ENCODE results near the gene ILK. TPM values are rescaled to one million over a fixed set of nuclear protein-coding genes. Genes with fewer than 3 reads are reported as not detected.

The ILK gene
- total and polyA plus RNA-seq, 10 of the 15 experiments (the other 5 are each of a cell fraction or from before 2014, with no cell fraction given), result 51.8 to 163 (median 92.0) TPM

GRCh38 chr11:6606471-6607189 lies 3.1 kb downstream of the ILK start (continued):
- no peak for TF ChIP-seq CHD2 (IDR thresholded peaks at IDR 0.05; ENCODE audit: borderline replicate concordance, low read depth, low read length)
- TF ChIP-seq MYB (IDR thresholded peaks at IDR 0.05; ENCODE audit: borderline replicate concordance, low read depth, low read length), result no peak
- no peak for TF ChIP-seq FOXK2 (IDR thresholded peaks at IDR 0.05)
- no peak for TF ChIP-seq ZNF24 (IDR thresholded peaks at IDR 0.05)
- no peak for TF ChIP-seq MTA2 (IDR thresholded peaks at IDR 0.05; ENCODE audit: low read depth)
- TF ChIP-seq NFXL1 (IDR thresholded peaks at IDR 0.05; ENCODE audit: borderline replicate concordance), result no peak
- no peak for TF ChIP-seq JUNB (IDR thresholded peaks at IDR 0.05)
- no peak for TF ChIP-seq SREBF1 (IDR thresholded peaks at IDR 0.05; ENCODE audit: low read length)
- no peak for TF ChIP-seq HDAC6 (IDR thresholded peaks at IDR 0.05; ENCODE audit: unreplicated experiment)
- no peak for TF ChIP-seq NR2C2 (IDR thresholded peaks at IDR 0.05; ENCODE audit: borderline replicate concordance, control insufficient read depth, insufficient read length, low read depth)
- TF ChIP-seq SMARCA5 (IDR thresholded peaks at IDR 0.05), result no peak
- no peak for TF ChIP-seq RBBP5 (conservative IDR thresholded peaks at IDR 0.05)
- no peak for TF ChIP-seq SUPT20H (IDR thresholded peaks at IDR 0.05; ENCODE audit: borderline replicate concordance, control insufficient read depth, low read depth, low read length)
- TF ChIP-seq PKNOX1 (IDR thresholded peaks at IDR 0.05), result no peak
- TF ChIP-seq YBX1 (IDR thresholded peaks at IDR 0.05), result no peak
- TF ChIP-seq NR2C1 (IDR thresholded peaks at IDR 0.05), result no peak
- TF ChIP-seq TARDBP (IDR thresholded peaks at IDR 0.05; ENCODE audit: borderline replicate concordance), result no peak
- TF ChIP-seq, protein P1, sequence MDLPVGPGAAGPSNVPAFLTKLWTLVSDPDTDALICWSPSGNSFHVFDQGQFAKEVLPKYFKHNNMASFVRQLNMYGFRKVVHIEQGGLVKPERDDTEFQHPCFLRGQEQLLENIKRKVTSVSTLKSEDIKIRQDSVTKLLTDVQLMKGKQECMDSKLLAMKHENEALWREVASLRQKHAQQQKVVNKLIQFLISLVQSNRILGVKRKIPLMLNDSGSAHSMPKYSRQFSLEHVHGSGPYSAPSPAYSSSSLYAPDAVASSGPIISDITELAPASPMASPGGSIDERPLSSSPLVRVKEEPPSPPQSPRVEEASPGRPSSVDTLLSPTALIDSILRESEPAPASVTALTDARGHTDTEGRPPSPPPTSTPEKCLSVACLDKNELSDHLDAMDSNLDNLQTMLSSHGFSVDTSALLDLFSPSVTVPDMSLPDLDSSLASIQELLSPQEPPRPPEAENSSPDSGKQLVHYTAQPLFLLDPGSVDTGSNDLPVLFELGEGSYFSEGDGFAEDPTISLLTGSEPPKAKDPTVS (IDR thresholded peaks at IDR 0.05; ENCODE audit: low read depth, low read length), result no peak
- no peak for TF ChIP-seq STAT3 (IDR thresholded peaks at IDR 0.05; ENCODE audit: low read depth, low read length)
- peak; percentile 77 for TF ChIP-seq RUNX3 (IDR thresholded peaks at IDR 0.05; ENCODE audit: low read length)
- peak; percentile 42; the same call in 1 of the 2 replicates for TF ChIP-seq ATF7 (IDR thresholded peaks at IDR 0.05; ENCODE audit: low read depth)
- TF ChIP-seq NR2F1 (conservative IDR thresholded peaks at IDR 0.05), result 0 out of 2 replicates have a peak, but pooled peaks have one; percentile 25
- no peak for TF ChIP-seq JUND (IDR thresholded peaks at IDR 0.05; ENCODE audit: low read depth, low read length)
- no peak for TF ChIP-seq PRDM15 (CRISPR knock-in tag; IDR thresholded peaks at IDR 0.05)
- TF ChIP-seq MEF2B (IDR thresholded peaks at IDR 0.05; ENCODE audit: partially characterized antibody, poor library complexity, severe bottlenecking), result no peak
- TF ChIP-seq SMC3 (IDR thresholded peaks at IDR 0.05; ENCODE audit: borderline replicate concordance, low read length), result no peak
- peak; percentile 30; the same call in 1 of the 2 replicates for TF ChIP-seq SPI1 (IDR thresholded peaks at IDR 0.05; ENCODE audit: borderline replicate concordance, insufficient read depth, low read depth, low read length)
- TF ChIP-seq POLR2AphosphoS5 (IDR thresholded peaks at IDR 0.05; ENCODE audit: low read length), result peak; percentile 27; the same call in 1 of the 2 replicates

All from GM12878 (cell line).